Mesothelial cell of epicardium (in vitro differentiated cells): ENCODE data around the gene SLC26A1. TPM values are rescaled to one million over a fixed set of nuclear protein-coding genes. Genes with fewer than 3 reads are reported as not detected.

Experiments used
- DNase-seq, 2 experiments: peaks; one replicate each; pipeline ENCODE4 v3.0.0; 2021; ENCODE audit warnings: low spot score in 2 of 2; ENCODE audit not compliant: unreplicated experiment in 2 of 2
- H3K27ac Mint-ChIP-seq: 2 replicates; pipeline ENCODE4 v1.8.0; 2021; ENCODE audit warnings: mixed read lengths
- H3K27me3 Mint-ChIP-seq: 2 replicates; pipeline ENCODE4 v1.8.0; 2021; ENCODE audit warnings: low read depth, mixed read lengths
- H3K36me3 Mint-ChIP-seq: 2 replicates; pipeline ENCODE4 v1.8.0; 2021; ENCODE audit warnings: mixed read lengths
- H3K4me1 Mint-ChIP-seq: 2 replicates; pipeline ENCODE4 v1.8.0; 2021; ENCODE audit warnings: mixed read lengths
- H3K4me3 Mint-ChIP-seq: 2 replicates; pipeline ENCODE4 v1.8.0; 2021; ENCODE audit warnings: mild to moderate bottlenecking, moderate library complexity, mixed read lengths
- H3K9me3 Mint-ChIP-seq: 2 replicates; pipeline ENCODE4 v1.8.0; 2021; ENCODE audit warnings: mixed read lengths
- CTCF ChIP-seq: fragments of 200-600 bp; sonication (generic); IDR thresholded peaks from one replicate; pipeline ENCODE4 v1.5.0; 2021; ENCODE audit warnings: antibody characterized with exemption; ENCODE audit not compliant: unreplicated experiment
- total RNA-seq: library from RNA; stranded (reverse); gene quantifications from 3 replicates; pipeline ENCODE4 v1.2.1, GENCODE V29; 2021

SLC26A1 gene
- total RNA-seq, 1 donor from 2014 or later = 0.63 TPM

DNA sequence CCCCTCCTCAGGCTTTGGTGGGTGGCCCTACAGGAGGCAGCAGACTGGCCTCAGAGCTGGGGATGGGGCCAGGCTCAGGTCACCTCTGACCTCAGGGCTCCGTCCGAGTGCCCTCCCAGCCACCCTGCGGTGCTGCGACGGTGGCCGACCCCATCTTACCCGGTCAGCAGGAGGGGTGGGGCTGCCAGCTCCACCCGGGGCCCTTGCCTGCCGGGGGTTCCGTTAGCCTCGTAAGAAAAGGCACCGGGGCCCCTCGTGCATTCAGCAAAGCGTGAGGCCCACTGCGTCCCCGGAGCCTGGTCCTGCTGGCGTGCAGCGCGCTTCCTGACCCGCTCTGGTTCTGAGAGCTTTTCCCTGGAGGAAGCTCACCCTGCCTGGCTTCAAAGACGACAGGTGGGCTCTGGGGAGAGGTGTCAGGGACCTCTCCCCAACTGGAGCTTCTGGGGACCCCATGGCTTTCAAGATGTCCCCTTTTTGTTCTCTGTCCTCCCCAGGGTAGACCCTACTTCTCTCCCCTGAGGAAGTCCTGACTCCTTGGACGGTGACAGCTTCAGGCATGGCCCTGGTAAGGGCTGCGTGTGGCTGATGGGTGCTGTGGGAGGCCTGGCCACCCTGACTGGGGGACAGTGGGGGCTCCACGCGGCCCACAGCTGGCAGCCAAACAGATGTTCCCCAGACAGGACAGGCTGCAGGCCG lies 34.2 kb upstream of the SLC26A1 start:
- no peak for TF ChIP-seq CTCF
- Mint-ChIP-seq H3K36me3 (peaks cover 7% of the 10 kb centered on the region), H3K27ac (no peak overlapping the region), H3K4me1 (no peaks in the 10 kb centered on the region), H3K4me3 (no peak overlapping the region), H3K9me3 (no peaks in the 10 kb centered on the region), H3K27me3 (no peaks in the 10 kb centered on the region)
- DNase-seq = no peak

DNA sequence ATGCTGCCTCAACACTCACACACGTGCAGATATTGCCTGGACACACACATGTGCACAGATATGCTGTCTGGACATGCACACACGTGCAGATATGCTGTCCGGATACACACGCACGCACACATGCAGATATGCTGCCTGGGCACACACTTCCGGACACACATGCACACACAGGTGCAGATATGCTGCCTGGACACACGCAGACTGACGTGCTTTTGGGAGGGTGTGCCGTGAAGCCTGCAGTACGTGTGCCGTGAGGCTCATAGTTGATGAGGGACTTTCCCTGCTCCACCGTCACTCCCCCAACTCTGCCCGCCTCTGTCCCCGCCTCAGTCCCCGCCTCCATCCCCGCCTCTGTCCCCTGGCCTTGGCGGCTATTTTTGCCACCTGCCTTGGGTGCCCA lies 32.9 kb upstream of the SLC26A1 start:
- no peak for DNase-seq
- no peaks in the 10 kb centered on the region for H3K4me1 Mint-ChIP-seq
- no peaks in the 10 kb centered on the region for H3K27me3 Mint-ChIP-seq
- H3K36me3 Mint-ChIP-seq = peaks cover 7% of the 10 kb centered on the region
- H3K9me3 Mint-ChIP-seq = no peaks in the 10 kb centered on the region
- no peak for TF ChIP-seq CTCF
- H3K27ac Mint-ChIP-seq = no peak overlapping the region
- no peak overlapping the region for H3K4me3 Mint-ChIP-seq

DNA sequence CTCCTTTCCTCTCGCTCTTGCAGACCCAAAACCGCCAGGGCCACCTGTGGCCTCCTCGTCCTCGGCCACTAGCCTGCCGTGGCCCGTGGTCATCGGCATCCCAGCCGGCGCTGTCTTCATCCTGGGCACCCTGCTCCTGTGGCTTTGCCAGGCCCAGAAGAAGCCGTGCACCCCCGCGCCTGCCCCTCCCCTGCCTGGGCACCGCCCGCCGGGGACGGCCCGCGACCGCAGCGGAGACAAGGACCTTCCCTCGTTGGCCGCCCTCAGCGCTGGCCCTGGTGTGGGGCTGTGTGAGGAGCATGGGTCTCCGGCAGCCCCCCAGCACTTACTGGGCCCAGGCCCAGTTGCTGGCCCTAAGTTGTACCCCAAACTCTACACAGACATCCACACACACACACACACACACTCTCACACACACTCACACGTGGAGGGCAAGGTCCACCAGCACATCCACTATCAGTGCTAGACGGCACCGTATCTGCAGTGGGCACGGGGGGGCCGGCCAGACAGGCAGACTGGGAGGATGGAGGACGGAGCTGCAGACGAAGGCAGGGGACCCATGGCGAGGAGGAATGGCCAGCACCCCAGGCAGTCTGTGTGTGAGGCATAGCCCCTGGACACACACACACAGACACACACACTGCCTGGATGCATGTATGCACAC lies 31.8 kb upstream of the SLC26A1 start:
- Mint-ChIP-seq H3K27ac (no peak overlapping the region), H3K4me3 (no peak overlapping the region), H3K4me1 (peaks cover under 1% of the 10 kb centered on the region), H3K36me3 (peaks cover 7% of the 10 kb centered on the region), H3K27me3 (no peaks in the 10 kb centered on the region), H3K9me3 (no peaks in the 10 kb centered on the region)
- DNase-seq = no peak
- no peak for TF ChIP-seq CTCF

DNA sequence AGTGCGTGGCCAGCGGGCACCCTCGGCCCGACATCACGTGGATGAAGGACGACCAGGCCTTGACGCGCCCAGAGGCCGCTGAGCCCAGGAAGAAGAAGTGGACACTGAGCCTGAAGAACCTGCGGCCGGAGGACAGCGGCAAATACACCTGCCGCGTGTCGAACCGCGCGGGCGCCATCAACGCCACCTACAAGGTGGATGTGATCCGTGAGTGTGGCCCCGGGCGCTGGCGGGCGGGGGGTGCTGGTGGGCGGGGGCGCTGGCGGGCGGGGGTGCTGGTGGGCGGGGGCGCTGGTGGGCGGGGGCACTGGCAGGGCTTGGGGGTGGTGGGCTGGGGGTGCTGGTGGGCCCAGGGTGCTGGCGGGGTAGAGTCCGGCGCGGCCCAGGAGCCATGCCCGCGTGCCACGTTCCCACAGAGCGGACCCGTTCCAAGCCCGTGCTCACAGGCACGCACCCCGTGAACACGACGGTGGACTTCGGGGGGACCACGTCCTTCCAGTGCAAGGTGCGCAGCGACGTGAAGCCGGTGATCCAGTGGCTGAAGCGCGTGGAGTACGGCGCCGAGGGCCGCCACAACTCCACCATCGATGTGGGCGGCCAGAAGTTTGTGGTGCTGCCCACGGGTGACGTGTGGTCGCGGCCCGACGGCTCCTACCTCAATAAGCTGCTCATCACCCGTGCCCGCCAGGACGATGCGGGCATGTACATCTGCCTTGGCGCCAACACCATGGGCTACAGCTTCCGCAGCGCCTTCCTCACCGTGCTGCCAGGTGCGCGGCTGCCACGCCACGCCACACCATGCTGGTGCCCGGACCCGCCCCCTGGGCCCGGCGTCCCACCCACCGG lies 30.9 kb upstream of the SLC26A1 start:
- no peak for TF ChIP-seq CTCF
- DNase-seq = no peak
- Mint-ChIP-seq H3K9me3 (no peaks in the 10 kb centered on the region), H3K36me3 (peaks cover 7% of the 10 kb centered on the region), H3K4me3 (no peak overlapping the region), H3K27me3 (no peaks in the 10 kb centered on the region), H3K27ac (no peak overlapping the region), H3K4me1 (peaks cover 7% of the 10 kb centered on the region)

DNA sequence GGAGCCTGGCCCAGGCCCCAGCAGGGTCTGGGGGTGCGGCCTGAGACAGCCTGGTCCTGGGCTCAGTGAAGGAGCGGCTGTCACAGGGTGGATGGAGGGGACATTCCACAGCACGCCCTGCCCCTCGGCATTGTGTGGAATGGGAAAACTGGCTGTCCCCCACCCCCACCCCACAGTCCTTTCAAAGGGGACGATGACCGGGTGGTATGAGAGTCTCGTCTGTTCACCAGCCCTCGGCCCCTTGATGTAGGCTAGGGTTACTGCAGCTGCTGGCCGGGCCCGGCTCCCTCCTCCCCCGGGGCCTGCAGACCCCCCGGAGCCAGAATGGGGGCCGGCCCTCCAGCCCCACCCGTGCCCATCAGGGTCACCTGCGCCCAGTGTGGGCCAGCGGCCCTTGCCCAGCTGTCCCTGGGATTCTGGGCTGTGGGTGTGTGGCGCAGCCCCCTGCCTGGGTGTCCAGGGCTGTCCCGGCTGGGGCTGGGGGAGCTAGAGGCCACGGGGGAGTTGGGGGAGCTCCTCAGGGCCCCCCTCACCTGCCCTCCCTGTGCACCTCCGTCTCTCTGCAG lies 30.0 kb upstream of the SLC26A1 start:
- peaks cover 11% of the 10 kb centered on the region for H3K4me1 Mint-ChIP-seq
- no peak overlapping the region for H3K27ac Mint-ChIP-seq
- no peak for TF ChIP-seq CTCF
- H3K4me3 Mint-ChIP-seq = no peak overlapping the region
- H3K36me3 Mint-ChIP-seq = peaks cover 7% of the 10 kb centered on the region
- H3K27me3 Mint-ChIP-seq = no peaks in the 10 kb centered on the region
- DNase-seq = no peak
- no peaks in the 10 kb centered on the region for H3K9me3 Mint-ChIP-seq
